ENCODE results near the gene TOR1B. TPM values are rescaled to one million over a fixed set of nuclear protein-coding genes. Genes with fewer than 3 reads are reported as not detected.
"Not testable (repeated sequence)": the region's sequence is repeated elsewhere in the genome, so short reads cannot be mapped to it uniquely, and the experiment has no call there.

TOR1B gene
- total RNA-seq, 2 experiments from 2014 or later: 18.8 to 21.3 TPM

- Mint-ChIP-seq H3K27me3 (ENCODE audit: low read depth) (peaks cover 9% of the 10 kb centered on the region), H3K9me3 (no peaks in the 10 kb centered on the region), H3K4me3 (no peak overlapping the region), H3K4me1 (ENCODE audit: low read depth) (peaks cover 13% of the 10 kb centered on the region), H3K36me3 (ENCODE audit: low read depth) (no peaks in the 10 kb centered on the region), H3K27ac (no peak overlapping the region)
- intact Hi-C loops (cut with micrococcal nuclease): no loop called here
- CTCF ChIA-PET: interaction anchor here (0.6 to 1.6 kb wide), 6 partner anchors 16 to 356 kb away, joined by 3 to 17 read pairs (median 4); no protein-coding TSS in a partner anchor
- DNase-seq: no peak
Observed at GRCh38 chr9:129777769-129778130, 25.2 kb upstream of the TOR1B start.

- CTCF ChIA-PET: interaction anchor here (0.6 to 1.0 kb wide), 4 partner anchors 12 to 136 kb away, joined by 3 to 7 read pairs (median 4); no protein-coding TSS in a partner anchor
- H3K36me3 Mint-ChIP-seq (ENCODE audit: low read depth): no peaks in the 10 kb centered on the region
- DNase-seq: no peak
- H3K9me3 Mint-ChIP-seq: no peaks in the 10 kb centered on the region
- H3K27ac Mint-ChIP-seq: no peak overlapping the region
- H3K4me3 Mint-ChIP-seq: no peak overlapping the region
- peaks cover 9% of the 10 kb centered on the region for H3K27me3 Mint-ChIP-seq (ENCODE audit: low read depth)
- H3K4me1 Mint-ChIP-seq (ENCODE audit: low read depth): peaks cover 13% of the 10 kb centered on the region
- intact Hi-C loops (cut with micrococcal nuclease): no loop called here
Observed at GRCh38 chr9:129778469-129778868, 24.5 kb upstream of the TOR1B start.

- Mint-ChIP-seq H3K4me3 (no peak overlapping the region), H3K36me3 (ENCODE audit: low read depth) (no peaks in the 10 kb centered on the region)
- CTCF ChIA-PET: interaction anchor here (3.4 to 7.9 kb wide), 2 partner anchors 11 to 41 kb away, joined by 14 to 81 read pairs; no protein-coding TSS in a partner anchor
Observed at GRCh38 chr9:129779560-129780190, 23.3 kb upstream of the TOR1B start.

GRCh38 chr9:129781131-129781530, 21.9 kb upstream of the TOR1B start:
- CTCF ChIA-PET: interaction anchor here (1.2 to 7.9 kb wide), 4 partner anchors 10 to 607 kb away, joined by 4 to 81 read pairs (median 42); no protein-coding TSS in a partner anchor
- no peak overlapping the region for H3K4me3 Mint-ChIP-seq
- DNase-seq: no peak
- no peaks in the 10 kb centered on the region for H3K36me3 Mint-ChIP-seq (ENCODE audit: low read depth)
- H3K27ac Mint-ChIP-seq: no peak overlapping the region
- no peaks in the 10 kb centered on the region for H3K9me3 Mint-ChIP-seq
- H3K27me3 Mint-ChIP-seq (ENCODE audit: low read depth): peaks cover 9% of the 10 kb centered on the region
- H3K4me1 Mint-ChIP-seq (ENCODE audit: low read depth): peaks cover 17% of the 10 kb centered on the region
- intact Hi-C loops (cut with micrococcal nuclease): no loop called here

More at GRCh38 chr9:129779560-129780190, 23.3 kb upstream of the TOR1B start:
- intact Hi-C loops (cut with micrococcal nuclease): no loop called here
- H3K4me1 Mint-ChIP-seq (ENCODE audit: low read depth): peaks cover 17% of the 10 kb centered on the region
- no peaks in the 10 kb centered on the region for H3K9me3 Mint-ChIP-seq
- peaks cover 9% of the 10 kb centered on the region for H3K27me3 Mint-ChIP-seq (ENCODE audit: low read depth)
- H3K27ac Mint-ChIP-seq: no peak overlapping the region
- no peak for DNase-seq

GRCh38 chr9:129781981-129782380, 21.0 kb upstream of the TOR1B start:
- no peak overlapping the region for H3K4me3 Mint-ChIP-seq
- CTCF ChIA-PET: interaction anchor here (0.6 to 7.9 kb wide), 8 partner anchors 9 to 608 kb away, joined by 3 to 81 read pairs (median 4); partner anchors contain the start of gene PRRX2
- H3K36me3 Mint-ChIP-seq (ENCODE audit: low read depth): no peaks in the 10 kb centered on the region
- H3K27ac Mint-ChIP-seq: no peak overlapping the region
- no peaks in the 10 kb centered on the region for H3K9me3 Mint-ChIP-seq
- intact Hi-C loops (cut with micrococcal nuclease): no loop called here
- no peak for DNase-seq
- peaks cover 14% of the 10 kb centered on the region for H3K4me1 Mint-ChIP-seq (ENCODE audit: low read depth)
- peaks cover 4% of the 10 kb centered on the region for H3K27me3 Mint-ChIP-seq (ENCODE audit: low read depth)

GRCh38 chr9:129783516-129784361, 19.2 kb upstream of the TOR1B start:
- Mint-ChIP-seq H3K27ac (no peak overlapping the region), H3K9me3 (no peaks in the 10 kb centered on the region), H3K36me3 (ENCODE audit: low read depth) (no peaks in the 10 kb centered on the region), H3K4me1 (ENCODE audit: low read depth) (peaks cover 5% of the 10 kb centered on the region), H3K27me3 (ENCODE audit: low read depth) (no peaks in the 10 kb centered on the region), H3K4me3 (no peak overlapping the region)
- CTCF ChIA-PET: interaction anchor here (0.5 to 7.9 kb wide), 20 partner anchors 12 to 653 kb away, joined by 3 to 81 read pairs (median 4); no protein-coding TSS in a partner anchor
- DNase-seq: peak; percentile 85
- intact Hi-C loops (cut with micrococcal nuclease): loop anchor here (1.0 kb wide), 3 partner anchors 46 to 141 kb away; partner anchors contain the start of gene ASB6

GRCh38 chr9:129784970-129785369, 18.0 kb upstream of the TOR1B start:
- H3K4me3 Mint-ChIP-seq; intact Hi-C loops (cut with micrococcal nuclease); H3K27ac Mint-ChIP-seq; H3K27me3 Mint-ChIP-seq (ENCODE audit: low read depth); H3K9me3 Mint-ChIP-seq; H3K36me3 Mint-ChIP-seq (ENCODE audit: low read depth); DNase-seq; H3K4me1 Mint-ChIP-seq (ENCODE audit: low read depth): not testable (repeated sequence)
- CTCF ChIA-PET: interaction anchor here (0.7 to 7.9 kb wide), 5 partner anchors 28 to 655 kb away, joined by 3 to 81 read pairs (median 9); no protein-coding TSS in a partner anchor

- H3K27ac Mint-ChIP-seq: no peak overlapping the region
- no peak overlapping the region for H3K4me3 Mint-ChIP-seq
- CTCF ChIA-PET: interaction anchor here (0.5 to 7.9 kb wide), 6 partner anchors 30 to 1366 kb away, joined by 3 to 81 read pairs (median 4); no protein-coding TSS in a partner anchor
- intact Hi-C loops (cut with micrococcal nuclease): no loop called here
- no peaks in the 10 kb centered on the region for H3K27me3 Mint-ChIP-seq (ENCODE audit: low read depth)
- H3K4me1 Mint-ChIP-seq (ENCODE audit: low read depth): peaks cover 12% of the 10 kb centered on the region
- H3K36me3 Mint-ChIP-seq (ENCODE audit: low read depth): no peaks in the 10 kb centered on the region
- no peak for DNase-seq
- no peaks in the 10 kb centered on the region for H3K9me3 Mint-ChIP-seq
Observed at GRCh38 chr9:129785866-129786265, 17.1 kb upstream of the TOR1B start.

GRCh38 chr9:129786481-129786880, 16.5 kb upstream of the TOR1B start:
- DNase-seq: no peak
- Mint-ChIP-seq H3K4me1 (ENCODE audit: low read depth) (peaks cover 10% of the 10 kb centered on the region), H3K27ac (no peak overlapping the region), H3K36me3 (ENCODE audit: low read depth) (no peaks in the 10 kb centered on the region), H3K4me3 (no peak overlapping the region), H3K27me3 (ENCODE audit: low read depth) (no peaks in the 10 kb centered on the region), H3K9me3 (no peaks in the 10 kb centered on the region)
- intact Hi-C loops (cut with micrococcal nuclease): no loop called here
- CTCF ChIA-PET: interaction anchor here (0.6 to 7.9 kb wide), 3 partner anchors 48 to 1367 kb away, joined by 3 to 81 read pairs (median 70); no protein-coding TSS in a partner anchor

- intact Hi-C loops (cut with micrococcal nuclease): no loop called here
- peaks cover 7% of the 10 kb centered on the region for H3K4me1 Mint-ChIP-seq (ENCODE audit: low read depth)
- no peak overlapping the region for H3K27ac Mint-ChIP-seq
- DNase-seq: no peak
- H3K9me3 Mint-ChIP-seq: no peaks in the 10 kb centered on the region
- no peak overlapping the region for H3K4me3 Mint-ChIP-seq
- H3K36me3 Mint-ChIP-seq (ENCODE audit: low read depth): no peaks in the 10 kb centered on the region
- CTCF ChIA-PET: no interaction called here
- no peaks in the 10 kb centered on the region for H3K27me3 Mint-ChIP-seq (ENCODE audit: low read depth)
Observed at GRCh38 chr9:129794549-129794948, 8.4 kb upstream of the TOR1B start.

GRCh38 chr9:129796029-129796428, 7.0 kb upstream of the TOR1B start:
- H3K4me3 Mint-ChIP-seq; H3K27ac Mint-ChIP-seq; DNase-seq; H3K27me3 Mint-ChIP-seq (ENCODE audit: low read depth); H3K9me3 Mint-ChIP-seq; intact Hi-C loops (cut with micrococcal nuclease); H3K36me3 Mint-ChIP-seq (ENCODE audit: low read depth); H3K4me1 Mint-ChIP-seq (ENCODE audit: low read depth): not testable (repeated sequence)
- CTCF ChIA-PET: interaction anchor here (1.0 kb wide), 1 partner anchor 154 kb away, joined by 4 read pairs; the partner anchor contains the start of gene ASB6

GRCh38 chr9:129798973-129799372, 4.0 kb upstream of the TOR1B start:
- no peaks in the 10 kb centered on the region for H3K27me3 Mint-ChIP-seq (ENCODE audit: low read depth)
- no peak for DNase-seq
- no peak overlapping the region for H3K4me3 Mint-ChIP-seq
- no peaks in the 10 kb centered on the region for H3K9me3 Mint-ChIP-seq
- H3K36me3 Mint-ChIP-seq (ENCODE audit: low read depth): peaks cover 2% of the 10 kb centered on the region
- CTCF ChIA-PET: no interaction called here
- H3K4me1 Mint-ChIP-seq (ENCODE audit: low read depth): peaks cover 3% of the 10 kb centered on the region
- intact Hi-C loops (cut with micrococcal nuclease): no loop called here
- no peak overlapping the region for H3K27ac Mint-ChIP-seq
